GM18951 (cell line): ENCODE measurements around the gene BPIFB4.
"Not testable (repeated sequence)": the region's sequence is repeated elsewhere in the genome, so short reads cannot be mapped to it uniquely, and the experiment has no call there.

ENCODE experiments used
- POLR2A ChIP-seq: IDR thresholded peaks from 4 replicates; pipeline ENCODE4 v1.6.1; 2011; ENCODE audit warnings: mild to moderate bottlenecking; ENCODE audit not compliant: insufficient read length, insufficient read depth; ENCODE audit errors: extremely low read depth
- in situ Hi-C: fragments of 300-500 bp; cut with MboI; formaldehyde crosslinking; loops from one replicate; pipeline ENCODE4 v1.12.0; 2022; ENCODE audit warnings: low sequenced_read_pairs, mixed read lengths, inconsistent platforms; ENCODE audit not compliant: unreplicated experiment

The BPIFB4 gene

DNA sequence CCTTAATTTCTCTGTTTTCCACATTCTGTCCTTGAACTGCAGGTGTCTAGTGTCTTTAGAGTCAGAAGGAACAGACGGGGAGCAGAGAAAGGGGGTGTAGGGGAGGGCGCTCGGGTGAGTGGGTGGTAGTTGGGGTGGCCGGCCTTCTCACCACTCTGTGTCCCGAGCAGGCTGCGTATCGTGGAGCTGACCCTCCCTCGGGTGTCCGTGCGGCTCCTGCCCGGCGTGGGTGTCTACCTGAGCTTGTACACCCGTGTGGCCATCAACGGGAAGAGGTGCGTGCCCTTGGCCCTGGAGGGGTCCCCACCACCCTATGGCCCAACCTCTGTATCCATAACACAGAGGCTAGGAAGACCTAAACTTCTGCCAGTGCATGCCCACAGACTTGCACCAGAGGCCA is 5.3 kb downstream of the BPIFB4 start:
- no peak for TF ChIP-seq POLR2A
- in situ Hi-C loops = no loop called here

DNA sequence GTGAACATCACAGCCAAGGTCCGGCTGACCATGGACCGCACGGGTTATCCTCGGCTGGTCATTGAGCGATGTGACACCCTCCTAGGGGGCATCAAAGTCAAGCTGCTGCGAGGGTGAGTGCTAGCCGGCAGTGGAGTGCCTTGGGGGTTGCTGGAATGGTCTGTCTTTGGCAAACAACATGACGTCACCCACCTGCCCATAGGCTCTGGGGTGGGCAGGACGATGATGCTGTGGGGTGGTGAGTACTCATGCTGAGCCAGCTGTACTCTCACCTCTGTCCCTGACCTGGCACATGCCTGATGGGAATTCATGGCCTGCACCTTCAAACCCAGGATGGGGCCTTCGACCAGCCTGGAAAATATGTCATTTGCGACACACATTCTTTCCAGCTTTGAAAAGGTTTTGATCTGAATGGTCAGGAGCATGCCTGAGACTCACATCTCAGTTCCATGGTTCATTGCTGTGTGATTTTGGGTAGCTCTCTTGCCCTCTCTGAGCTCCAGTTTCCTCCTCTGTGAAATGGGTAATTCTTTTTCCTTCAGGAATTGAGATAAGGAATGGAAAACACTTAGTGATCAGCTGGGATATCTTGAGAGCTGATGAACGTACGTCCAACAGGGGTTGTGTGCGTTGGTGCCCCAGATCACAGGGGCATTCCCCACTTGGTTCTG is 6.7 kb downstream of the BPIFB4 start:
- in situ Hi-C loops = no loop called here
- TF ChIP-seq POLR2A = no peak

GRCh38 chr20:33091147-33091546 is 11.7 kb downstream of the BPIFB4 start:
- TF ChIP-seq POLR2A = no peak
- in situ Hi-C loops = loop anchor here (10.0 kb wide), 1 partner anchor 186 kb away; no protein-coding TSS in a partner anchor

DNA sequence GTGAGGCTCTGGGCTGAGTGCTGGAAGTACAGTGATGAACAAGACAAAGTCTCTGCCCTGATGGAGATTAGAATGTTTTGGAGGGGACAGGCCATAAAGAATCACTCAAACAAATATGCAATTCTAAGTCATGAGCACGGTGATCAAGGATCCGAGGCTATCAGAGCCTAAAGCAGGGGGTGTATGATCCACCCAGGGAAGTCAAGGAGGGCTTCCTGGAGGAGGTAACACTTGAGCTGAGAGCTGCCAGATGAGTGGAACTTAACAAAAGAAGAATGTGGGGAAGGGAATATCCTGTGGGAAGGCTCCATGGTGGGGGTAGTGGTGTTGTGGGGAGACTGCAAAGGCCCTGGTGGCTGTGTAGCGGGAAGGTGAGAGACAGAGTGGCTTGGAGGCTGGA is 12.2 kb downstream of the BPIFB4 start:
- in situ Hi-C loops = loop anchor here (10.0 kb wide), 1 partner anchor 187 kb away; no protein-coding TSS in a partner anchor
- TF ChIP-seq POLR2A = no peak

GRCh38 chr20:33092361-33092760 is 12.9 kb downstream of the BPIFB4 start:
- in situ Hi-C loops = loop anchor here (10.0 kb wide), 1 partner anchor 188 kb away; no protein-coding TSS in a partner anchor
- no peak for TF ChIP-seq POLR2A

DNA sequence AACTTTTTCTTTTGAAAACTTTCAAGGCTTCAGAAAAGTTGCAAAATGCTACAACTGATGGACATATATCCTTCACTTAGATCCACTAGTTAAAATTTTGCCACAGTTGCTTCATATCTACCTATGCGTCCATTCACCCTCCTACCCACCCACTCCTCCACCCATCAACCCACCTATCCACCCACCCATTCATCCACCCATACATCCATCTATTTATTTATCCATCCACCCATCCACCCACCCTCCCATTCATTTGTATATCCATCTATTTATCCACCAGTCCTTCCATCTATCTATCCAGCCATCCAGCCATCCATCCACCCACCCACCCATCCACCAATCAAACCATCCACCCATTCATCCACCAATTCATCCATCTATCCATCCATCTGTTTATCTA is 13.6 kb downstream of the BPIFB4 start:
- in situ Hi-C loops = loop anchor here (10.0 kb wide), 1 partner anchor 188 kb away; no protein-coding TSS in a partner anchor
- no peak for TF ChIP-seq POLR2A

DNA sequence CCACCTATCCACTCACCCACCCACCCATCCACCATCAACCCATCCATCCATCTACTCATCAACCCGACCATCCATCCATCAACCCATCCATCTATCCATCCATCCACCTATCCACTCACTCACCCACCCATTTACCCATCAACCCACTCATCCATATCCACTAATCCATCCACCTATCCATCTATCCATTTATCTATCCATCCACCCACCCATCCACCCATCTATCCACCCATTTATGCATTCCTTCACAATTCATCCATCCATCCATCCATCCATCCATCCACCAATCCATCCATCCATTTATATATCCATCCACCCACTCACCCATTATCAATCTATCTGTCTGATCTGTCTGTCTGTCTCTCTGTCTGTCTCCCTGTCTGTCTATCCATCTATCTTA is 14.1 kb downstream of the BPIFB4 start:
- in situ Hi-C loops = loop anchor here (10.0 kb wide), 1 partner anchor 189 kb away; no protein-coding TSS in a partner anchor
- no peak for TF ChIP-seq POLR2A

DNA sequence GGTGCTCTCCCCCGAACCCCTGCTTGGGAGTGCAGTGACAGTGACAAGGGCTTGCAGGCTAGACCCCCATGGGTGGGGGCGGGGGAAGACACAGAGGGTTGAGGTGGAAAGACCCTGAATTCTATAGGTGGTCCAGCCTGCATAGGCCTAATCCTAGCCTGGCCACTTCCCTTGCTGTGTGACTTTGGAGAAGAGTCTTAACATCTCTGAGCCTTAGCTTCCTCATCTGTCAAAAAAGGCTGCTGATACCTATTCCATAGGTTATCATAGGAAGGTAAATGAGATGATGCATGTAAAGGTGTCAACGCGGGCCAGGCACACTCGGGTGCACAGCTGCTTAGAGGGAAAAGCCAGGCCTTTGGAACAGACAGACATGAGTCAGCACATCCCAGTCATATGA is 15.8 kb downstream of the BPIFB4 start:
- in situ Hi-C loops = loop anchor here (10.0 kb wide), 1 partner anchor 190 kb away; no protein-coding TSS in a partner anchor
- no peak for TF ChIP-seq POLR2A

GRCh38 chr20:33095902-33096584 is 16.6 kb downstream of the BPIFB4 start:
- in situ Hi-C loops = loop anchor here (10.0 kb wide), 1 partner anchor 191 kb away; no protein-coding TSS in a partner anchor

- TF ChIP-seq POLR2A = no peak
- in situ Hi-C loops = loop anchor here (10.0 kb wide), 1 partner anchor 192 kb away; no protein-coding TSS in a partner anchor
Observed at GRCh38 chr20:33097001-33097400, 17.6 kb downstream of the BPIFB4 start.

DNA sequence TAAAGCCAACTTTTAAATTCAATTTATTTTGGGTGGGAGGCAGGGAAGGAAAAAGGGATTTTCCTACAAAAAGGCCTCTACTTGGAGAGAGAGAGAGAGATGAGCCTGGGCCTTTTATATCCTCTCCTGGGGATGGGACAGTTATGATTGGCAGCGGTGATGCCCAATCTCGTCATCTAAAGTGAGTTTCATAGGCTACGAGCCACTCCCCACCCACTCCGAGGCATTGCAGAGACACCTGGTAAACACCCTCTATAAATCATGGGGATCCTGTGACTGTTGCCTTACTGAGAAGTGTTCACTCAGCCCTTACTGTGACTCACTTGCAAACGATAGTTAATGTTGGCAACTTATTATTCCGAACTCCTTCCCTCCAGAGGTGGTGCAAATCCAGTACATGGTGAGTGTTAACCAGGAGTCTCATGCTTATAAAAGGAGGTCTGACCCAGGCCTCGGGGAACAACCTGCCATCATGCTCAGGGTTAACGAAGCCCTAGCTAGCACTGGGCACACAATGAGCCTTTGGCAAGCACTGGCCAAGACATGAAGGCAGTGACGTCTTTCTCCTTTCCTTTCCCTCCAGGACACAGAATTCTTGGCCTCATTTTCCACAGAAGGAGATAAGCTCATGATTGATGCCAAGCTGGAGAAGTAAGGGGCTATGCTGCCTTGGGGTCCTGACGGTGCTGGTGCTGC is 20.5 kb downstream of the BPIFB4 start:
- no peak for TF ChIP-seq POLR2A
- in situ Hi-C loops = loop anchor here (10.0 kb wide), 1 partner anchor 195 kb away; no protein-coding TSS in a partner anchor

DNA sequence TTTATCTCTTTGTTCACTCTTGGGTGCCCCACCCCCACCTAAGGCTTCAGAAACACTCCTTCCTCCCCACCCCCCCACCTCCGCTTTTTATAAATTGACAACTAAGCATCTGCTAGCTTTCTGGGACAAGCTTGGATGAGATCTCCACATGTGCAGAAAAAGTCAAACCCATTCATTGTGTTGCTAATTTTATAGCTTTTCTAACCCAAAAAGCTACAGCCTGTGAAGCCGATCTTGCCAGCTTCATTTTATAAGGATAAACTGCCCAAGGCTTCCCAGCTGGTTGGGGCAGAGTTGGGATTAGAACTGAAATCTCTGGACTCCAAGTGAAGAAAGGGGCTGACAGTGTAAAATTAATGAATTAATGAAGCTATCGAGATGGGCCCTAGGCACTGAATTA is 24.1 kb downstream of the BPIFB4 start:
- no peak for TF ChIP-seq POLR2A
- in situ Hi-C loops = no loop called here

DNA sequence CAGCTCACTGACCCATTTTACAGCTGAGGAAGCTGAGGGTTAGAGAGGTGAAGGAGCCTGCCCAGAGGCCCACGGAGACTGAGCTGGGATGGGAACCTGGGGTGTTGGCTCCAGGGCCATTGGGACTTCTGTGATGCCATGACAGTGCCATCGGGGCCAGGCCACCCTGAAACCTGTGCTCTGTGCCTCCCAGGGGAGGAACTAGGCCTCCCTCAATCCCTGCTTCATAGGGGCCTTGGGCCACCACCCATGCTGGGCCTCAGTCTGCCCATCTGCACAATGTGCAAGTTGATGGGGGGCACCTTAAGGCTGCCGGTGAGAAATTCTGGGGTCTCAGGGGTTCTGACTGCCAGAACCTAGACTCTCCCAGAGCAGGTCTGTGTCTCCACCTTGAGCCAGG is 24.9 kb downstream of the BPIFB4 start:
- in situ Hi-C loops = no loop called here
- TF ChIP-seq POLR2A = no peak

DNA sequence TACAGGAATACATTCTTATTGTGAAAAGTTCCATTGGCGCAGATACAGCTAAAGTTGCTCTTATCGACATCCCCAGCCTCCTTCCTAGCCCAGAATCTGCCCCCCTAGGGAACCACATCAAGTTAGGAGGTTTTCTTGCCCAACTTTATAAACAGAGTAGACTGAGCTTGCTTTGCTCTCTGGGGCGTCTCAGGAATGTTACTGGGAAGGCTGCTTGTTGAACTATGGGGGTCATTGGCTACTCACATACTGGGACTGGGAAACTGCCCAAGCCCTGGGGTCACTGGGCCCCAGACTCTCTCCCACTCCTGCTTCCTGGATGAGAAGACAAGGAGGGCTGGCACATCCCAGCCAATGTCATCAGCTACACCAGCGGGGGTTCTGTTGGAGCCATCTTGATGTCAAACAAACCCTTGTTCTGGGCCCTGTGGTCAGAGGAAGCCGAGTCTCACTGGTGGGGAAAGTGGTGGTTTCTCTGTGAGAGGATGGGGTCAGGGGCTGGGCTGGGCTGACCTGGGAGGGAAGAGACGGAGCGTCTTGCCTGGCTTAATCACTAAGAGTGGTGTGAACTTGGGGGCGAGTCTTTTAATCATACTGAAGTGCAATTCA is 26.0 kb downstream of the BPIFB4 start:
- no peak for TF ChIP-seq POLR2A
- in situ Hi-C loops = no loop called here

DNA sequence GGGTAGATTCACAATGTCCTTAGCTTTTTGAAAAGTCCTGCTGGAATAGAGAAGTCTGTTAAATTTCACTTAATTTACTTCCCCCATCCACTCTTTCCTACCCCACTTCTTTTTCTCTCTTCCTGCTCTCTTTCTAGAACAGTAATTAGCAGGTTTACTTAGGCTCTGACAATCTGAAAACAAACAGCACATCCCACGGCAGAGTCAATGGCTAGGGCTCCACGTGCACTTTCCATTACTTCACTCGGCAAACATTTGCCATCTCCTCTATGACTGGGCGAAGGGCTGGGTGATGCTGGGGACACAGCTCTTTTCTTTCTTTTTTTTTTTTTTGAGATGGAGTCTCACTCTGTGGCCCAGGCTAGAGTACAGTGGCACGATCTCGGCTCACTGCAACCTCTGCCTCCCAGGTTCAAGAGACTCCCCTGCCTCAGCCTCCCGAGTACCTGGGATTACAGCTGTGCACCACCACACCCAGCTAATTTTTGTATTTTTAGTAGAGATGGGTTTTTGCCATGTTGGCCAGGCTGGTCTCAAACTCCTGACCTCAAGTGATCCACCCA is 26.7 kb downstream of the BPIFB4 start:
- in situ Hi-C loops = not testable (repeated sequence)
